ENCODE data around the gene C1QL1.
"Not testable (repeated sequence)": the region's sequence is repeated elsewhere in the genome, so short reads cannot be mapped to it uniquely, and the experiment has no call there.

Gene C1QL1

DNA sequence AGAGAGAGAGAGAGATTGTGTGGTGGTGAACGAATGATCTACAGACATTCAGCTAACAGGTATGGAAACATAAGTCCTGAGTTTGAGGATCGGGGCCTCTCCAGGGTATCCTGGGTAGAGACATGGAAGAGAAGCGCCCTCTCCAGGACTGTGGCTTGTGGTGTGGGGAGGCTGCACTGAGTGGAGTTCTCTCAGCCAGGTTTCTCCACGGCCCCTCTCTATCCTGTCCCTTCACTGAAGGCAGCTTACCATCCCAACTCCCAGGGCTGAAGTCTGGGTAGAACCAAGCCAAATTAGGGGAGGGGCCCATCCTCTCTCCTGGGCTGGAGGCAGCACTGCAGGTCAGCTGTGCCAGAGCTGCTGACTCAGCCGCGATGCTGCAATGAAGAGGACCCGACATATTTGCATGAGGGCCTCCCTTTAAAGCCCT, 6.2 kb downstream of the C1QL1 start:
- no peak for DNase-seq (ENCODE audit: low read depth)

- no peak for DNase-seq (ENCODE audit: low read depth)
These were observed 7.4 kb downstream of the C1QL1 start for GRCh38 chr17:44960691-44961090.

DNA sequence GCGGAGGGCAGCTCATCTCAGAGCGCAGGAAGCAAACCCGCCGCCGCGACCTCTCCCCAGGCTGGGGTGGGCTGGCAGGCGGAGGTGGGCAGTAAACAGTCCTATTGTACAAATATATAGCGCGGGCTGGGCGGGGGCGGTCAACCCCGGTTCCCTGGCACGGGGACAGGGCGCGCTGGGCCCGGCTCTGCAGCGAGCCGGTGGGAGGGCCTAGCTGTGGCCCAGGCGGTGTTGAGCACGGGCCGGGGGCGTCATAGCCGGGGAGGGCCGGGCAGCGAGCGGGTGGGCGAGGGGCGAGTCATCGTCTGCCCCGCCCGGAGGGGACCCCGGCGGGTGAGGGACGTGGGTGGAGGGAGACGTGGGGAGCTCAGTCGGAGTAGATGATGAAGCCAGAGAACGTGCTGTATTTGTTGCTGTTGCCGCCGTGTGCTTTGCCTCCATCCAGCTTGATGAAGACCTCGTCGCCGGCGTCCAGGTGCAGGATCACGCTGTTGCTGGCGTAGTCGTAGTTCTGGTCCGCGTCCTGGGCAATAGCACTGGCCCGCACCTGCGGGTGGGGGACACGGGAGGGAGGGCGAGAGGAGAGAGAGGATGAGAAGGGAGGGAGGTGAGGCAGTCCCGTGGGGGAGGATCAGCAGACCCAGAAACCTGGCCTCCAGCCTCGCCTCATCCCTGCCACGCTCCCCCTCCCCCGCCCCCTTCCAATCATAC, 8.1 kb downstream of the C1QL1 start:
- DNase-seq (ENCODE audit: low read depth) = no peak

DNA sequence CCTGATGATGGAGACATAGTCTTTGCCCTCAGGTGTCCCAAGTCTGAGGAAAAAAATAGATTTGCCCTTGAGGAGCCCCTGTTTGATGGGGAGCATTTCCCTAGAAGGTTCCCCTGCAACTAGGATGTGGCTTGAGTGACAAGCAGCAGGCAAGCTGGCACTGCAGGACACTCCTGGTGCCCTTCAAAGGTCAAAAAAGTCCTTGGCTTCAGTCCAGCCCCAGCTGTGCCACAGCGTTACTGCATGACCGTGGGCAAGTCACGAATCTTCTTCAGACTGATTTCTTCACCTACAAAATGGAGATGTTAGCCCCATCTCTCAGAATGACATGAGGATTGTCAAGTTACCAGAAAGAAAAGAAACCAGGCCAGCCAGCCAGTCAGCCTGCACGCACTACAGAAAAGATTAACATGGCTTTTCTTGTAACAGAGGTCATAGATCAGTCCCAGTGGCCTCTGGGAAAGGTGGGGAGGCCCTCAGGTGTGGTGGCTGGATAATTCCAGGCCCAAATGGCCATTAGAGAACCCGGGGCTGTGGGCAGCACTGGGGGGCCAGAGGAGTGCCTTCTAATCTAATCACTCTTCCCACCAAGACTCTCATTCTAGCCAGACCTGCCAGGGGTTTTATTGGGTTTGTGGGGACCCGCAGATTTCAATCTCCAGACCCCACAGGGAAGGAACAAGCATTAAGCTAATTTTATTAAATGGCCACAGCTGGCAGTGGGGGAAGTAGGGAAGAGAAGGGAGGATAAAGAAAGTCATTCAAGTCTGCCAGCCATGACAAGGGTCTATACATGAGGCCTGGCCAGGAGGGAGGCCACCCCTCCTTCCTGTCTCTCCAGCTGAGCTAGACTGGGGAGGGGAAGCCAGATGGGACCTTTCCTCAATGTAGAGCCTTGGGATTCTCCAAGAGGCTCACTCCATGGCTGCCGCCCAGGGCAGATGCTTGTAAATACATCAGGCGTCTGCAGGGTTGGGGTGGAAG, 10.8 kb downstream of the C1QL1 start:
- no peak for DNase-seq (ENCODE audit: low read depth)

- no peak for DNase-seq (ENCODE audit: low read depth)
These were observed 12.3 kb downstream of the C1QL1 start for GRCh38 chr17:44955674-44956425.

DNA sequence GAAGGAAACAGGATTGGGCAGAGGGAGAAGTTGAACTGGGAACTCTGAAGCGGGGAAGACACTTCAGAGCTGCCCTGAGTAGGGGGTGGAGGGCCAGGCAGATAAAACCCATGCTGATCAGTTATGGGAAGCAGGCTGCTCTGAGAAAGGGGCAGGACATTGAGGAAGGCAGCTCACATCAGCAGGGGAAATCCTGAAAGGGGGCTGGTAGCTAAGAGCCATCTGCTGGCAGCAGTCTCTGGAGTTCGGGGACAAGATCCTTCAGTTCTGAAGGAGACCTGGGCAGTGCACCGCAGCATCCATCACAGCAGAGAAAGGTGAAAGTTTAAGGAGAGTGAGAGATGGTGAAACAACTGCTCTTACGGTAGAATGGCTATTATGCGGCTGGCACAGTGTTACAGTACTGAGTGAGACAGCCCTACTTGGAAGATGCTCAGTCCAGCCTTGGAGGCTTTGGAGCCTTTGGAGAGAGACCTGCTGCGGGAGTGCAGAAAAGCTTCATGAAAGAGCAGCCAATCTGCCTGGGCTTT, 15.1 kb downstream of the C1QL1 start:
- no peak for DNase-seq (ENCODE audit: low read depth)

GRCh38 chr17:44948315-44948795, 19.7 kb downstream of the C1QL1 start:
- no peak for DNase-seq (ENCODE audit: low read depth)

GRCh38 chr17:44947461-44948314, 20.4 kb downstream of the C1QL1 start, which contains the start of gene KIF18B:
KIF18B (minus strand) TSS chr17:44947773; CDS start chr17:44936344, 11,429 bp downstream.
- DNase-seq (ENCODE audit: low read depth) = peak; percentile 76

DNA sequence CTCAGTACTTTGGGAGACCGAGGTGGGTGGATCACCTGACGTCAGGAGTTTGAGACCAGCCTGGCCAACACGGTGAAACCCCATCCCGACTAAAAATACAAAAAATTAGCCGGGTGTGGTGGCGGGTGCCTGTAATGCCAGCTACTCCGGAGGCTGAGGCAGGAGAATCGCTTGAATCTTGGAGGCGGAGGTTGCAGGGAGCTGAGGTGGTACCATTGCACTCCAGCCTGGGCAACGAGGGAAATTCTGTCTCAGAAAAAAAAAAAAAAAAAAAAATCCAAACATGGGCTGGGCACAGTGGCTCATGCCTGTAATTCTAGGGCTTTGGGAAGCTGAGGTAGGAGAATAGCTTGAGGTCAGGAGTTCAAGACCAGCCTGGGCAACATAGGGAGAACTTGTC, 22.5 kb downstream of the C1QL1 start:
- DNase-seq (ENCODE audit: low read depth) = not testable (repeated sequence)

DNA sequence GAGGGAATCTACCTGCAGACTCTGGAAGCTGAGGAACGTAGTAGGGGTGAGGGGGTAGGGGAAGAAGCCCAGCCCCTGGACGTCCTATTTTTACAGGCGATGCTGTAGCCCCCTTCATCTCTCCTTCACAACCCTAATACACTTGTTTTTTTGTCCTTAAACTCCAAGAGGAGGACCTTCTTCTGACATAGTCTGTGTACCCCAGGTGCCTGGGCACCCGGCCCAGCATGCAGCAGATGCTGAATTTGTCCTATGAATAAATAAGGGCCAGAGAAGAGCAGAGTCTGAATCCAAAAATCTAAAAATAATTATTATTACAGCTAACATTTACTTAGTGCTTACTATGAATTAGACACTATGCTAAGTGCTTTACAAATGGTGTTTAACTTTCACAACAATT, 25.6 kb downstream of the C1QL1 start:
- DNase-seq (ENCODE audit: low read depth) = no peak

DNA sequence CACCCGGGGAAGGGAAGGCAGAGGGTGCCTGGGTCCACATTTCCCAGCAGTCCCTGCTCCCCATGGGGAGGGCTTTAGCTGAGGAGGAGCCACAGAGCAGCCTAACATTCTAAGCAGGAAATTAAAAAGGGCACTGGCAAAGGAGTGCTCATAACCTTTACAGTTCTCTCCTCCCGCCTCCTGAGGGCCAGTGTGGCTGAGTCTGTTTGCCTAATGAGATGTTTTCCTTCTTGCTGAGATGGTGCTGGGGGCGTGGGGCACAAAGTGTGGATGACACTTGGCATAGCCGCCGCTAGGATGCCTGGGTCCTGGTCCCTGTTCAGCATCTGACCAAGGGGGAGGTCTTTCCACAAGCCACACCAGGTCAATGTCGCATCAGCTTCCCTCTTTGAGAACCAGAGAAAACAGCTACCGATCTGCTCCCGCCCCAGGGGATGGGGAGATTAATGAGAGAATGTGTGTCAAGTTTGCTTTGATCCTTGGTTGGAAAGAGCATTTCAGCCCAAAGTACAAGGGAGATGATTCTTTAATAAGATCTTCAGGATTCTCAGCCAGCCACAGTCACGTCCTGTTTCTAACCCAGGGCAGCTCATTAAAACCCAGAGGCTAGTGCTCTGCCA, 26.3 kb downstream of the C1QL1 start:
- DNase-seq (ENCODE audit: low read depth) = no peak

DNA sequence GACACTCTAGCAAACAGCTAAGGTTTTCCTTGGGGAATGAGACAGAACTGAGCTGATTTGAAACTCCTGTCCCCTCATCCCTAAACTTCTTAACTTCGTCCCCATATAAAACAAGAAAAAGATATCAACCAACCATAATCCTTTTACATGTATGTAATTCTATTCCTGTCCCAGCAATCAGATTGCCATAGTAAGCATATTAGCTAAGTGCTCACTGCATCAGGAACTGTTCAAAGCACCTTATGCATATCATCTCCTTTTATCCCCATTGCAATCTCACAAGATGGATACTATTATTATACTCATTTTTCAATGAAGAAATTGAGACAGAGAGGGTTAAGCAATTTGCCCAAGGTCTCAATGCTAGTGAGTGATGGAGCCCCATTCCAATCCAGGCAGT, 27.3 kb downstream of the C1QL1 start:
- DNase-seq (ENCODE audit: low read depth) = no peak

- no peak for DNase-seq (ENCODE audit: low read depth)
These were observed 27.8 kb downstream of the C1QL1 start for GRCh38 chr17:44940317-44940716.

DNA sequence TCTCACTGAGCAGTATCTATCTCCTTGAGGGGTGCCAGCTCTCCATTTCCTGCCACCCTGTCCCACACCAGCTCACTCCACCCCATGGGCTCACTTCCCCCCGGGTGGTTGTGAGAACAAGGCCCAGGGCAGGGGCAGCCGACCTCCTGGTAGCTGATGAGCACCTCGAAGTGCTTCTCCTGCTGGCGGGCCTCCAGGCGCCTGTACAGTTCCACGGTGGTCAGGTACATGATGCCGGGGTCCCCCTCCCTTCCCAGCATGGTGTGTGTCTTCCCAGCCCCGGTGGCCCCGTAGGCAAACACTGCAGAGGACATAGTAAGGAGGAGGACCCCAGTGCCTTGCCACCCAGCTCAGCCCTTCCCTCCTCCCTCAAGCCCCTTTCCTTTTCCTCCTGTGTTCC, 33.0 kb downstream of the C1QL1 start:
- DNase-seq (ENCODE audit: low read depth) = no peak

- DNase-seq (ENCODE audit: low read depth) = no peak
These were observed 33.4 kb downstream of the C1QL1 start for GRCh38 chr17:44934745-44935105.

- no peak for DNase-seq (ENCODE audit: low read depth)
These were observed 34.0 kb downstream of the C1QL1 start for GRCh38 chr17:44933824-44934744.

GRCh38 chr17:44932787-44933097, 35.4 kb downstream of the C1QL1 start:
- no peak for DNase-seq (ENCODE audit: low read depth)

- DNase-seq (ENCODE audit: low read depth) = no peak
These were observed 35.9 kb downstream of the C1QL1 start for GRCh38 chr17:44932096-44932786.

DNA sequence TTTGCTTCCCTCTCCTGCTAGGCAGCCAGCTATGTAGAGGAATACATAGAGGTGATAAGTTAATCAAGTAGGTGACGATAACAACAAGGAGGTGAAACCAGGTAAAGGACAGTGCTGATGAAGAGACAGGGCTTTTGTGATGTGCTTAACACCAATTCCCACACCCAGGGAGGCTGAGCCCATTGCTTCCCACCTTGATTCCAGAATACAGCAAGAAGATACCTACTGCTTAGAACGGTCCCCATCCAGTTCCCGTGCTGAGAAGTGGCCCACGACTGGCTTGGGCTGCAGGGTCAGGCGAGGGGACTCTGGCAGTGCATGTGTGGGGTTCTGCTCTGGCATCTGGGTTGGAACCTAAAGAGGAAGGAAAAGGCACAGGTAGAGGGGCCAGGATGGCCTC, 36.7 kb downstream of the C1QL1 start:
- no peak for DNase-seq (ENCODE audit: low read depth)

Data from stimulated activated CD8-positive, alpha-beta memory T cell treated with anti-CD3 and anti-CD28 coated beads, Interleukin-15, amount 100 ng/mL, for 1 hour (primary cell).